ENCODE data around the gene TNN. TPM values are rescaled to one million over a fixed set of nuclear protein-coding genes. Genes with fewer than 3 reads are reported as not detected.
"Not testable (repeated sequence)": the region's sequence is repeated elsewhere in the genome, so short reads cannot be mapped to it uniquely, and the experiment has no call there.

The TNN gene
- total RNA-seq, 2 donors from 2014 or later: 0.06 TPM; not detected in 1

- intact Hi-C loops (cut with DNase I, micrococcal nuclease): no loop called here
- DNase-seq (no peak), ATAC-seq (no peak)
Measured at GRCh38 chr1:175095069-175095468, 27.4 kb downstream of the TNN start.

- no peak for DNase-seq
- intact Hi-C loops (cut with DNase I, micrococcal nuclease): no loop called here
- no peak for ATAC-seq
Measured at GRCh38 chr1:175095978-175096607, 28.5 kb downstream of the TNN start.

GRCh38 chr1:175097361-175097760, 29.7 kb downstream of the TNN start:
- intact Hi-C loops (cut with DNase I, micrococcal nuclease): no loop called here

GRCh38 chr1:175099916-175100315, 32.3 kb downstream of the TNN start:
- DNase-seq (no peak), ATAC-seq (no peak)
- intact Hi-C loops (cut with DNase I, micrococcal nuclease): no loop called here

More at GRCh38 chr1:175097361-175097760, 29.7 kb downstream of the TNN start:
- DNase-seq (no peak), ATAC-seq (no peak)

GRCh38 chr1:175102166-175102565, 34.5 kb downstream of the TNN start:
- DNase-seq; intact Hi-C loops (cut with DNase I, micrococcal nuclease); ATAC-seq: not testable (repeated sequence)

GRCh38 chr1:175106536-175106935, 38.9 kb downstream of the TNN start:
- intact Hi-C loops (cut with DNase I, micrococcal nuclease); DNase-seq; ATAC-seq: not testable (repeated sequence)

- ATAC-seq; intact Hi-C loops (cut with DNase I, micrococcal nuclease); DNase-seq: not testable (repeated sequence)
Measured at GRCh38 chr1:175108331-175108820, 40.7 kb downstream of the TNN start.

- ATAC-seq (no peak), DNase-seq (no peak)
- intact Hi-C loops (cut with DNase I, micrococcal nuclease): no loop called here
Measured at GRCh38 chr1:175114996-175115395, 47.4 kb downstream of the TNN start.

GRCh38 chr1:175116210-175116798, 48.7 kb downstream of the TNN start:
- no peak for DNase-seq
- ATAC-seq: no peak
- intact Hi-C loops (cut with DNase I, micrococcal nuclease): no loop called here

GRCh38 chr1:175116903-175117302, 49.3 kb downstream of the TNN start:
- intact Hi-C loops (cut with DNase I, micrococcal nuclease): no loop called here
- ATAC-seq (no peak), DNase-seq (no peak)

GRCh38 chr1:175118375-175119367, 51.0 kb downstream of the TNN start:
- intact Hi-C loops (cut with DNase I, micrococcal nuclease): no loop called here
- ATAC-seq: no peak
- DNase-seq: no peak

- DNase-seq (no peak), ATAC-seq (no peak)
- intact Hi-C loops (cut with DNase I, micrococcal nuclease): no loop called here
Measured at GRCh38 chr1:175120511-175120910, 52.9 kb downstream of the TNN start.

GRCh38 chr1:175124861-175125260, 57.2 kb downstream of the TNN start:
- ATAC-seq (no peak), DNase-seq (no peak)

GRCh38 chr1:175126347-175126746, 58.7 kb downstream of the TNN start:
- intact Hi-C loops (cut with DNase I, micrococcal nuclease): loop anchor here in 1 of 2 donors (5.0 kb wide), 1 partner anchor 94 kb away; no protein-coding TSS in a partner anchor
- DNase-seq: no peak
- ATAC-seq: no peak

More at GRCh38 chr1:175124861-175125260, 57.2 kb downstream of the TNN start:
- intact Hi-C loops (cut with DNase I, micrococcal nuclease): loop anchor here in 1 of 2 donors (5.0 kb wide), 1 partner anchor 93 kb away; no protein-coding TSS in a partner anchor

- no peak for ATAC-seq
- DNase-seq: no peak
- intact Hi-C loops (cut with DNase I, micrococcal nuclease): loop anchor here in 1 of 2 donors (5.0 kb wide), 1 partner anchor 95 kb away; no protein-coding TSS in a partner anchor
Measured at GRCh38 chr1:175127565-175127964, 59.9 kb downstream of the TNN start.

GRCh38 chr1:175128523-175128922, 60.9 kb downstream of the TNN start:
- intact Hi-C loops (cut with DNase I, micrococcal nuclease): loop anchor here in 1 of 2 donors (5.0 kb wide), 1 partner anchor 96 kb away; no protein-coding TSS in a partner anchor

GRCh38 chr1:175129182-175129581, 61.5 kb downstream of the TNN start:
- no peak for ATAC-seq
- intact Hi-C loops (cut with DNase I, micrococcal nuclease): loop anchor here in 1 of 2 donors (5.0 kb wide), 1 partner anchor 97 kb away; no protein-coding TSS in a partner anchor
- no peak for DNase-seq

More at GRCh38 chr1:175128523-175128922, 60.9 kb downstream of the TNN start:
- ATAC-seq: no peak
- no peak for DNase-seq

GRCh38 chr1:175129644-175129996, 62.0 kb downstream of the TNN start:
- no peak for DNase-seq
- no peak for ATAC-seq
- intact Hi-C loops (cut with DNase I, micrococcal nuclease): loop anchor here in 1 of 2 donors (5.0 kb wide), 1 partner anchor 97 kb away; no protein-coding TSS in a partner anchor

Measured in left colon (tissue), 2 donors.